ENCODE measurements around the gene DDX49.

DNA sequence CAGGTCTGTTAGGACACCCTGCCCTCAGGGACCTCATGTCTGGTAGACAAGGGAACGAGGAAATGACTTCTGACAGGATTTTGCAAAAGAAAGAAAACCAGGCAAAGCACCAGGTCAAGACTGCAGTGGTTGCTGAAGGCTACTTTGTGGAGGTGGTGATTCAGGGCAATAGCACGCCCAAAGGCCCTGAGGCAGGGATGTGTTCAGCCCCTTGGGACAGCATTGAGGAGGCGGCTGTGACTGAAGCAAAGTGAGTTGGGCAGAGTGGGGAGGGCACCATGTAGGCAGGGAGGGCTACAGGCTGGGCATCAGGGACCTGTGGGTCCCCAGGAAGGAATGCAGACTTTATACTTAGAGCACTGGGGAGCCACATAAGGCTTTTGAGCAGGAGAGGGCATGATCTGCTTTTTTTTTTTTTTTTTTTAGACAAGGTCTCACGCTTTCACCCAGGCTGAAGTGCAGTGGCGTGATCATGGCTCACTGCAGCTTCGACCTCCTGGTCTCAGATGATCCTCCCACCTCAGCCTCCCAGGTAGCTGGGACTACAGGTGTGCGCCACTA is 32.3 kb downstream of the DDX49 start:
- TF ChIP-seq CTCF (IDR thresholded peaks at IDR 0.05; ENCODE audit: poor library complexity) (no peak), EZH2 (IDR thresholded peaks at IDR 0.05; ENCODE audit: borderline replicate concordance) (no peak)
